HL-60 (cell line): ENCODE data around the gene ENOX2.

Experiments used
- DNase-seq, 2 experiments: peaks; one replicate each; pipeline ENCODE4 v3.0.0-alpha.2; 2010 to 2020; ENCODE audit warnings: low read depth in 1 of 2, low spot score in 1 of 2
- H3K27ac ChIP-seq: fragments of 250-450 bp; sonication (Bioruptor Pico); replicated peaks from 2 replicates; pipeline ENCODE4 v1.5.1; 2020; ENCODE audit warnings: mild to moderate bottlenecking, moderate library complexity
- H3K27me3 ChIP-seq: fragments of 250-450 bp; sonication (Bioruptor Pico); 2 replicates; pipeline ENCODE4 v1.5.1; 2021; ENCODE audit warnings: mild to moderate bottlenecking, moderate library complexity; ENCODE audit not compliant: insufficient read depth, poor library complexity, severe bottlenecking
- H3K4me3 ChIP-seq: replicated peaks from 2 replicates; pipeline ENCODE4 v1.5.1; 2011; ENCODE audit warnings: mild to moderate bottlenecking, control low read depth, low read length; ENCODE audit not compliant: insufficient read depth
- GABPA ChIP-seq: IDR thresholded peaks from 2 replicates; pipeline ENCODE4 v1.6.1; 2012; ENCODE audit warnings: low read depth
- POLR2AphosphoS5 ChIP-seq: IDR thresholded peaks from 2 replicates; pipeline ENCODE4 v1.6.1; 2012; ENCODE audit warnings: low read depth
- REST ChIP-seq: IDR thresholded peaks from 2 replicates; pipeline ENCODE4 v1.6.1; 2012; ENCODE audit warnings: low read depth; ENCODE audit not compliant: insufficient replicate concordance
- SPI1 ChIP-seq: IDR thresholded peaks from 2 replicates; pipeline ENCODE4 v1.6.1; 2012; ENCODE audit warnings: low read depth, mild to moderate bottlenecking, borderline replicate concordance
- TF ChIP-seq, protein P1 (sequence below): IDR thresholded peaks from one replicate; pipeline ENCODE4 v1.5.1; 2011; ENCODE audit warnings: low read length, control low read depth, inconsistent platforms; ENCODE audit not compliant: insufficient read depth

The ENOX2 gene

DNA sequence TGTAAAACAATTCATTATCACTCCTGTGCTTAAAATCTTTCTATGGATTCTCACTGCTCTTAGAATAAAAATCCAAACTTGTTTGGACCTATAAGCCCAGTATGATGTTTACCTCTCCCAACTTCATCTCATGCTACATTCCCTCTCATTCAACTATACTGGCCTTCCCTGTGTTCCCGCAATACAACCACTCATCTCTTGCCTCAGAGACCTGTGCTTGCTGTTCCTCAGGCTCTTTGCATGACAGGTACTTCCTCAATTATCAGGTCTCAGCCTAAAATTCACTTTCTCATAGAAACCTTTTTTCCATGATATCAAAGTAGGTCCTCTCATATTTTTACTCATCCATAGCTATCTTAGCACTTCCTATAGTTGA is 71.7 kb downstream of the ENOX2 start:
- Histone ChIP-seq H3K4me3 (no peak overlapping the region), H3K27ac (no peak overlapping the region), H3K27me3 (no peaks in the 10 kb centered on the region)
- peak in 1 of 2 experiments; percentile 18 for DNase-seq
- no peak for TF ChIP-seq GABPA
- TF ChIP-seq SPI1: 0 out of 2 replicates have a peak, but pooled peaks have one; percentile 2

DNA sequence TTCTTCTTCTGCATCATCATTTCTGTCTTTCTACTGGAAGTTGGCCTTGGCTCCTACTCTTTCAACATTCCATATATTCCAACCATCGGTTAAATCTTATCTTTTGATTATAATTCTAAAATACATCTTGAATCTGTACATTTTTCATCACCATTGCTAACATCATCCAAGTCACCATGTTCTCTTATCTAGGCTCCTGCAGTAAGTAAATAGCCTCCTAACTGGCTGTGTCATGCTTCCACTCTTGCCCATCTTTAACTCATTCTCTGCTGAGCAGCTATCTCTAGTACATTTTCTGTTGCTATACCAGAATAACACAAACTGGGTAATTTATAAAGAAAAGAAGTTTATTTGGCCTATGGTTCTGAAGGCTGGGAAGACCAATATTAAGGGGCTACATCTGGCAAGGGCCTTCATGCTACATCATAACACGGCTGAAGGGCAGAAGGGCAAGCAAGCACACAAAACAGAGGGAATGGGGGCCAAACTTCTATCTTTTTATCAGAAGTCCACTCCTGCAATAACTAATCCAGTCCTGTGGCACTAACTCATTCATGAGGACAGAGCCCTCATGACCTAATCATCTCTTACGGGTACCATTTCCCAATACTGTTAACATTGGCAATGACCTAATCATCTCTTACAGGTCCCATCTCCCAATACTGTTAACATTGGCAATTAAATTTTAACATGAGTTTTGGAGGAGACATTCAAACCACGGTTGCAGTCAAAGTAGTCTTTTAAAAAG is 72.2 kb downstream of the ENOX2 start:
- Histone ChIP-seq H3K4me3 (no peak overlapping the region), H3K27me3 (no peaks in the 10 kb centered on the region), H3K27ac (no peak overlapping the region)
- no peak for DNase-seq
- TF ChIP-seq REST: no peak
- TF ChIP-seq, protein P1, sequence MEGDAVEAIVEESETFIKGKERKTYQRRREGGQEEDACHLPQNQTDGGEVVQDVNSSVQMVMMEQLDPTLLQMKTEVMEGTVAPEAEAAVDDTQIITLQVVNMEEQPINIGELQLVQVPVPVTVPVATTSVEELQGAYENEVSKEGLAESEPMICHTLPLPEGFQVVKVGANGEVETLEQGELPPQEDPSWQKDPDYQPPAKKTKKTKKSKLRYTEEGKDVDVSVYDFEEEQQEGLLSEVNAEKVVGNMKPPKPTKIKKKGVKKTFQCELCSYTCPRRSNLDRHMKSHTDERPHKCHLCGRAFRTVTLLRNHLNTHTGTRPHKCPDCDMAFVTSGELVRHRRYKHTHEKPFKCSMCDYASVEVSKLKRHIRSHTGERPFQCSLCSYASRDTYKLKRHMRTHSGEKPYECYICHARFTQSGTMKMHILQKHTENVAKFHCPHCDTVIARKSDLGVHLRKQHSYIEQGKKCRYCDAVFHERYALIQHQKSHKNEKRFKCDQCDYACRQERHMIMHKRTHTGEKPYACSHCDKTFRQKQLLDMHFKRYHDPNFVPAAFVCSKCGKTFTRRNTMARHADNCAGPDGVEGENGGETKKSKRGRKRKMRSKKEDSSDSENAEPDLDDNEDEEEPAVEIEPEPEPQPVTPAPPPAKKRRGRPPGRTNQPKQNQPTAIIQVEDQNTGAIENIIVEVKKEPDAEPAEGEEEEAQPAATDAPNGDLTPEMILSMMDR: no peak
- no peak for TF ChIP-seq SPI1
- no peak for TF ChIP-seq POLR2AphosphoS5
- no peak for TF ChIP-seq GABPA

- peak; percentile 12 to 27 for DNase-seq
- Histone ChIP-seq H3K4me3 (no peak overlapping the region), H3K27ac (peak overlapping the region; percentile 32), H3K27me3 (no peaks in the 10 kb centered on the region)
- TF ChIP-seq POLR2AphosphoS5 (no peak), SPI1 (no peak), GABPA (no peak)
Observed at GRCh38 chrX:130829526-130830515, 73.2 kb downstream of the ENOX2 start.

DNA sequence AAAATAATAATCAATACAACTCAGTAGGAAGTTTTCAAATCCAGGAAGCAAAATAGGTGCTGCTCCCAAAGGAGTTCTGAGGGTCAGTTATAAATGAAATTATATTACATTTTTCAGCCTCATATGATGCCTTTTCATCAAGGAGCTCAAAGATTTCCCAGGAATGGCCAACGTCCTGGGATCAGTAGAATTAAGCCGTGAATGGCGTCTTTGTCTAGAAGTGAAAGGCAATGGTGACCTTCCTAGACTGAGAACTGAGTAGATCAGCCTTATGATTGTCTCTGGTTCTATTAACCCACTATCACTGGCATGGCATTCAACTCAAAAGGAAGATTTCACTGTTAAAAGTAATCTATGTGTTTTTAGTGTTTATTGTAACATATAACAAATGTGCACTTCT is 74.4 kb downstream of the ENOX2 start:
- no peak for TF ChIP-seq SPI1
- no peak for TF ChIP-seq GABPA
- TF ChIP-seq POLR2AphosphoS5: no peak
- no peak for TF ChIP-seq REST
- TF ChIP-seq, protein P1: no peak
- Histone ChIP-seq H3K27me3 (no peaks in the 10 kb centered on the region), H3K27ac (no peak overlapping the region), H3K4me3 (no peak overlapping the region)
- no peak for DNase-seq
